Ovary (tissue), 9 donors: Measurements from ENCODE around the gene ARHGEF28. TPM values are rescaled to one million over a fixed set of nuclear protein-coding genes. Genes with fewer than 3 reads are reported as not detected.
A peak's percentile ranks its signal among the peaks of the same experiment; 100 is the strongest.

Experiments used
- DNase-seq, 5 donors: peaks; one replicate each; pipeline ENCODE4 v3.0.0-alpha.2; 2019 to 2020
- H3K27ac ChIP-seq, 2 donors: fragments of 200-600 bp; one replicate each; pipeline versions ENCODE4 v1.5.1 to v1.8.0; 2019 to 2022
- H3K27me3 ChIP-seq: fragments of 200-600 bp; one replicate; pipeline ENCODE4 v1.8.0; 2022
- H3K36me3 ChIP-seq: fragments of 200-600 bp; sonication (generic); one replicate; pipeline ENCODE4 v1.5.1; 2019
- H3K4me1 ChIP-seq: one replicate; pipeline ENCODE4 v1.8.1; 2013; ENCODE audit warnings: mild to moderate bottlenecking, moderate library complexity; ENCODE audit not compliant: insufficient read depth
- H3K4me3 ChIP-seq: fragments of 200-600 bp; sonication (generic); one replicate; pipeline ENCODE4 v1.5.1; 2017
- H3K9me3 ChIP-seq, 2 donors: fragments of 200-600 bp in 1 of 2; sonication (generic) in 1 of 2; one replicate each; pipeline versions ENCODE4 v1.5.1 to v1.8.1; 2013 to 2019; ENCODE audit warnings: mild to moderate bottlenecking in 1 of 2, moderate library complexity in 1 of 2
- EP300 ChIP-seq: sonication (generic); formaldehyde crosslinking; IDR thresholded peaks from one replicate; pipeline ENCODE4 v1.6.1; 2017; ENCODE audit warnings: antibody characterized with exemption
- POLR2A ChIP-seq: fragments of 450-650 bp; IDR thresholded peaks from one replicate; pipeline ENCODE4 v1.6.1; 2017; ENCODE audit warnings: antibody characterized with exemption, mild to moderate bottlenecking, moderate library complexity
- WGBS, 3 donors: extraction: QIAGEN DNeasy Blood & Tissue Kit in 1 of 3; methylation state at CpG; one replicate each; pipeline versions ENCODE4 v1.1.5 to v1.1.7; 2013 to 2017; 5-methylcytosine and 5-hydroxymethylcytosine counted together
- intact Hi-C, 4 donors: fragments of 100-400 bp; cut with DNase I; formaldehyde crosslinking; loops; one replicate each; pipeline versions ENCODE4 v1.11.0 to v1.15.1; 2022 to 2023
- polyA plus RNA-seq, 2 donors: library from polyadenylated mRNA; stranded (reverse); fragments of 200-250 nt in 1 of 2; fragments of 350-450 nt in 1 of 2; fragmentation: Illumina TruSeq in 1 of 2; extraction: RNeasy Lipid Tissue Mini Kit (QIAGEN cat#74804) in 1 of 2; gene quantifications; one replicate each; pipeline ENCODE4 v1.2.3, GENCODE V29; 2013 to 2014
- small RNA-seq: library from RNA; depleted of rRNA; stranded (forward); fragments of <200 nt; gene quantifications from one replicate; pipeline ENCODE3, GENCODE V24; 2016
- total RNA-seq, 7 donors: library from RNA; depleted of rRNA in 2 of 7; stranded (reverse); fragments of >200 nt in 2 of 7; fragmentation: NEBNext Ultra II Directional in 3 of 7; extraction: Animal tissue kit (Norgen Biotek cat#: 25700) in 3 of 7; gene quantifications; one replicate each; pipeline versions ENCODE4 v1.1.0 to v1.2.4, GENCODE V29; 2016 to 2023
- TF ChIP-seq, protein P1 (sequence below), 3 donors: fragments of 450-650 bp in 2 of 3; fragments of 200-600 bp in 1 of 3; IDR thresholded peaks; one replicate each; pipeline versions ENCODE4 v1.5.1 to v1.8.0; 2016 to 2022; ENCODE audit warnings: antibody characterized with exemption in 3 of 3, mild to moderate bottlenecking in 1 of 3
- donor health status: DM: no; HTN: no; CAD: no; lungs with moderate emphysema.
- donor health status: DM: no; HTN: no; CAD: no.
- donor health status: Bipolar disorder and iron deficiency.
- donor health status: DM: yes; HTN: yes; CAD: no.
- donor health status: DM: no; HTN: no; CAD: no.
- donor health status: DM: yes; HTN: yes; CAD: no.

The ARHGEF28 gene
- total and polyA plus RNA-seq, 9 donors, result 21.5 to 75.6 (median 35.0) TPM

DNA sequence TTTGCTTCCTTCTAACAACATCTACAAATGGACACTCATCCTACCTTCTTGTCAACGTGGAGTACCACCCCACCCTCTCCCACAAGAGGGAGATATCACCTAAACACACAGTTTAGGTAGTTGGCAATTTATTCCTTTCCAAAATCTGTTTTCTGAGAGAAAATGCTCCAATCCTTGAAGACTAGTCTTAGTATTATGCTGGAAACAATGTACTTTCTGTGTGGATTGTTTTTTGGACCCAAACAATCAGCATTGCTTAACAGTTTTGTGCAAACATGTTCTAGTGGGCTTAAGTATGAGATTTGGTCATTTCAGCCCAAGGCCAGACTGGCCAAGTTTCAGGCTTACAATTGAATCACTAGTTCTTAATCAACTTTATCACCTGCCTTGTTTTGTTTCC, 359.1 kb downstream of the ARHGEF28 start:
- Histone ChIP-seq H3K4me1 (peaks cover 2% of the 10 kb centered on the region), H3K27ac (no peak overlapping the region), H3K27me3 (no peaks in the 10 kb centered on the region), H3K36me3 (no peaks in the 10 kb centered on the region), H3K4me3 (no peak overlapping the region), H3K9me3 (no peaks in the 10 kb centered on the region)
- 14 to 19% (median 19%) methylated on average over 1 of the region's 1 CpG for WGBS, 3 donors
- intact Hi-C loops, result no loop called here
- TF ChIP-seq, protein P1, sequence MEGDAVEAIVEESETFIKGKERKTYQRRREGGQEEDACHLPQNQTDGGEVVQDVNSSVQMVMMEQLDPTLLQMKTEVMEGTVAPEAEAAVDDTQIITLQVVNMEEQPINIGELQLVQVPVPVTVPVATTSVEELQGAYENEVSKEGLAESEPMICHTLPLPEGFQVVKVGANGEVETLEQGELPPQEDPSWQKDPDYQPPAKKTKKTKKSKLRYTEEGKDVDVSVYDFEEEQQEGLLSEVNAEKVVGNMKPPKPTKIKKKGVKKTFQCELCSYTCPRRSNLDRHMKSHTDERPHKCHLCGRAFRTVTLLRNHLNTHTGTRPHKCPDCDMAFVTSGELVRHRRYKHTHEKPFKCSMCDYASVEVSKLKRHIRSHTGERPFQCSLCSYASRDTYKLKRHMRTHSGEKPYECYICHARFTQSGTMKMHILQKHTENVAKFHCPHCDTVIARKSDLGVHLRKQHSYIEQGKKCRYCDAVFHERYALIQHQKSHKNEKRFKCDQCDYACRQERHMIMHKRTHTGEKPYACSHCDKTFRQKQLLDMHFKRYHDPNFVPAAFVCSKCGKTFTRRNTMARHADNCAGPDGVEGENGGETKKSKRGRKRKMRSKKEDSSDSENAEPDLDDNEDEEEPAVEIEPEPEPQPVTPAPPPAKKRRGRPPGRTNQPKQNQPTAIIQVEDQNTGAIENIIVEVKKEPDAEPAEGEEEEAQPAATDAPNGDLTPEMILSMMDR (IDR thresholded peaks at IDR 0.05), result no peak
- TF ChIP-seq EP300 (no peak), POLR2A (no peak)
- DNase-seq, result peak in 1 of 5 donors; percentile 30

DNA sequence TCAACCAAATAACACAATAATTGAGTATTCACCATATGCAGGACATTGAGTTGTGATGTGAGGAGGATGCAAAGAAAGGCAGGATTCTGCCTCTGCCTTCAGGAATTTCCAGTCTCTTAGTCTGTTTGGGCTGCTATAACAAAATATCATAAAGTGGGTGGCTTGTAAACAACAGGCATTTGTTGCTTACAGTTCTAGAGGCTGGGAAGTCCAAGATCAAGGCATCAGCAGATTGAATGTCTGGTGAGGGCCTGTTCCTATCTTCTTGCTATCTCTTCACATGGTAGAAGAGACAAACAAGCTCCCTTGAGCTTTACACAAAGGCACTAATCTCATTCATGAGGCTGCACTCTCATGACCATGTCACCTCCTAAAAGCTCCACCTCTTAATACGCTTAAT, 360.7 kb downstream of the ARHGEF28 start:
- intact Hi-C loops, result no loop called here
- 92 to 100% (median 97%) methylated on average over 1 of the region's 1 CpG for WGBS, 3 donors
- no peaks in the 10 kb centered on the region for H3K27me3 ChIP-seq
- TF ChIP-seq POLR2A (no peak), EP300 (no peak)
- TF ChIP-seq, protein P1 (IDR thresholded peaks at IDR 0.05), result no peak
- H3K4me1 ChIP-seq, result peaks cover 2% of the 10 kb centered on the region
- no peak overlapping the region for H3K4me3 ChIP-seq
- DNase-seq, result no peak
- no peak overlapping the region for H3K27ac ChIP-seq
- H3K9me3 ChIP-seq, result no peaks in the 10 kb centered on the region
- H3K36me3 ChIP-seq, result no peaks in the 10 kb centered on the region

DNA sequence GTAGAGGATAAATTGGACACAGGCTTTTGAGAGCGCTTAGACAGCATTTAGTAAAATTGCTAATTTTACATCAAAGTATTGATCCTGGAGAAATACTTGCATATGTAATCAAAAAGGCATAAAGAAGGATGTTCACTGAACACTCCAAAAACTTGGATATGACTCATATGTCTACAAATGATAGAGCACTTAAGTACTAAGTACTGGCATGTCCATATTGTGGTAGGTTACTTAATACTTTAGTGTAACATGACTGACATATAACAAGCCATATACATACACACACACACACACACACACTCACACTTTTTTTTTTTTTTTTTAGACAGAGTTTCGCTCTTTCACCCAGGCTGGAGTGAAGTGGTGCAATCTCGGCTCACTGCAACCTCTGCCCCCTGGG, 361.9 kb downstream of the ARHGEF28 start:
- TF ChIP-seq EP300 (no peak), POLR2A (no peak)
- TF ChIP-seq, protein P1 (IDR thresholded peaks at IDR 0.05), result no peak
- Histone ChIP-seq H3K27ac (no peak overlapping the region), H3K4me3 (no peak overlapping the region), H3K27me3 (no peaks in the 10 kb centered on the region), H3K9me3 (no peaks in the 10 kb centered on the region), H3K36me3 (no peaks in the 10 kb centered on the region), H3K4me1 (peaks cover 2% of the 10 kb centered on the region)
- 94 to 100% (median 96%) methylated on average over 3 of the region's 3 CpGs for WGBS, 3 donors
- DNase-seq, result no peak
- intact Hi-C loops, result no loop called here

DNA sequence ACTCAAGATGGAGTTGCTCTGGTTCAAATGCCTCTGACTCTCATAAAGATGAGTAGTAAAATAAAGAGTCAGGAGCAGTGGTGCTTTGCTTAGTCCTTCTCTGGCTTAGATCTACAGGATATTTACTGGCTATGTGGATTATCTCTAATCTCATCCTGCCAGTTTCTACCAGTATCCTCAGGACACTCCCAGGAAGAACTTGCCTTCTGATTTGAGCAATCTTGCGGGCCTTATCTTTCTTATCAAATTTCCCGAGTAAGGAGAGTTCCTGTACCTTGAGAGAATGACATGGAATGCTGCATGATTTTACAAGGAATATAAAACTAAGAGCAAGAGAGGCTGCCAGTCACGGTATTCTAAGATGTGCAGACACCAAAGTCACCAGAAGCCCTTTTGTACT, 364.0 kb downstream of the ARHGEF28 start:
- H3K4me1 ChIP-seq, result no peaks in the 10 kb centered on the region
- WGBS, 3 donors, result 68 to 81% (median 77%) methylated on average over 3 of the region's 3 CpGs

More for the DNA sequence above, 364.0 kb downstream of the ARHGEF28 start:
- H3K4me3 ChIP-seq, result no peak overlapping the region
- H3K27ac ChIP-seq, result no peak overlapping the region
- intact Hi-C loops, result no loop called here
- TF ChIP-seq EP300, result no peak
- TF ChIP-seq, protein P1 (IDR thresholded peaks at IDR 0.05), result no peak
- H3K9me3 ChIP-seq, result no peaks in the 10 kb centered on the region
- no peaks in the 10 kb centered on the region for H3K36me3 ChIP-seq
- no peak for DNase-seq
- H3K27me3 ChIP-seq, result no peaks in the 10 kb centered on the region

Small RNAs within 50 kb of the gene (small RNA-seq; reads per million reads assigned to genes)
- gene RNU7-196P, result not detected

Other genes starting within 250 kb of the ARHGEF28 start
- under 1 TPM; 0.08 to 0.73 (median 0.11) TPM for gene FOXD1, start 177.4 kb upstream of the ARHGEF28 start, total RNA-seq
- under 1 TPM in 1 of 2 donors, not detected in 1; 0.18 TPM for gene FOXD1, start 177.4 kb upstream of the ARHGEF28 start, polyA plus RNA-seq
- gene BTF3, start 127.8 kb upstream of the ARHGEF28 start, total RNA-seq, result 1,000 to 10,000 TPM in 2 of 7 donors, 100 to 1,000 TPM in 5; 648 to 1,276 (median 885) TPM
- gene BTF3, start 127.8 kb upstream of the ARHGEF28 start, polyA plus RNA-seq, result 1,000 to 10,000 TPM; 1,240 to 1,776 TPM
- gene ANKRA2, start 60.6 kb upstream of the ARHGEF28 start, total RNA-seq, result 10 to 100 TPM; 22.3 to 44.2 (median 23.1) TPM
- gene ANKRA2, start 60.6 kb upstream of the ARHGEF28 start, polyA plus RNA-seq, result 10 to 100 TPM; 25.5 to 28.3 TPM
- 10 to 100 TPM in 6 of 7 donors, 1 to 10 TPM in 1; 8.5 to 28.0 (median 16.2) TPM for gene UTP15, start 60.5 kb upstream of the ARHGEF28 start, total RNA-seq
- gene UTP15, start 60.5 kb upstream of the ARHGEF28 start, polyA plus RNA-seq, result 1 to 10 TPM; 3.5 to 7.6 TPM